GM18511 (cell line): ENCODE measurements around the gene CXorf65.
A peak's percentile ranks its signal among the peaks of the same experiment; 100 is the strongest.

ENCODE experiments used
- ATAC-seq: cut with Tn5 transposase; IDR thresholded peaks from one replicate; pipeline ENCODE4 v1.9.1; 2021; ENCODE audit warnings: mild to moderate bottlenecking, moderate library complexity; ENCODE audit not compliant: unreplicated experiment

The CXorf65 gene

DNA sequence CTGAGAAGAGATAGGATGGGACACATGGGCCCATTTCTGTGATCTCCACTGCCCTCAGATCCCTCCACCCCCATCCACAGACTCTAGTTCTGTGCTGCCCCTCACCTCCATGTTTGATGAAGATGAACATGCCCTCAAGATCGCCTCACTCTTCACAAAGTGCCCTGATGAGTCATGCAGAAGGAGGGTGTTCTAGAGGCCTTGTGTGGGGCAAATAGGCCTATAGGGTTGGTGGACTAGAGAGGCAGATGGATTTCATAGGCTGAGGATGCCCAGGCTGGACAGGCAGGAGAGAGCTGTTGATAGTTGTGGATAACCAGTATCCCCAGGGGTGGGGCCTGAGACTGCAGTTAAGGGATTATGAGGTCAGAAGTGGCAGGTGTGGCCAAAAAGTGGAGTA lies at the start of gene CXorf65:
Gene CXorf65 (minus strand): TSS at position 314 of the 400 bp plus-strand sequence. CDS start 184 bp downstream, at position 130.
- no peak for ATAC-seq

DNA sequence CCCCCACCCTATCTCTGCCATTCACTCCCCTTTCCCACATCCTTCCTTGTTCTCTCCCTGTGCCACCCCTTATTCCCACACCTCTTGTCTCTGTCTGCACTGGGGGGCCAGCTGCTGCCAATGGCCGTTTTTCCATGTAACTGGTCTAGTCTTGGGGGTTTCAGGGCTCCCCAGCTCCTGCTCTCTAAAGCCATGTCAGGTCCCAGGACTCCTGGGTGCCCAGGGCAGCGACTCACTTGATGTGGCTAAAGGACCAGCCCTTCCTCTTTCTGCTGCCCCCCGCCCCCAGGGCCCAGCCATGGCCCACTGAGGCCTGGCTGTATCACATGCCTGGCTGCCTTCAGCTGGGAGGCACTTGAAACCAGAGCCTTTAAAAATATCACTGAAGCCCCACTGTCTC lies 48.1 kb upstream of the CXorf65 start:
- no peak for ATAC-seq

DNA sequence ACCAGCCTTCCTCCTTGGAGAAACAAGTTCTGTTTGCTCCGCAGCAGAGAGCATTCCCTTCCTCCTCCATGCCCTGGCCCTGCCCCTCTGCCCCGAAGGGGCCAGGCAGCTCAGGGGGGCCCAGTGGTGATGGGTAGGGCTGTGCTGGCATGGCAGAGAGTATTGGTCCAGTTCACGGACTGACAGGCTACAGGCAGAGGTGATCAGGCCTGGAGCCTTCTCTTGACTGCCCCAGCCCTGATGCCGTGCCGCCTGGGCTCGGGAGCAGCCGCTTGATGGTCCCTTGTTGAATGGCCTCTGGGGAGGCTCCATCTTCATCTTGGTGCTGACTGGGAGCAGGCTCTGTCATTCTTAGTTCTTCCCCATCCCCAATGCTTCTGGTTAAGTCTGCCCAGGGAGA lies 47.7 kb upstream of the CXorf65 start:
- ATAC-seq: no peak

- no peak for ATAC-seq
Measured at GRCh38 chrX:71151366-71151765, 44.8 kb upstream of the CXorf65 start.

- no peak for ATAC-seq
Measured at GRCh38 chrX:71148278-71148663, 41.7 kb upstream of the CXorf65 start.

- ATAC-seq: no peak
Measured at GRCh38 chrX:71147496-71148277, 41.1 kb upstream of the CXorf65 start.

DNA sequence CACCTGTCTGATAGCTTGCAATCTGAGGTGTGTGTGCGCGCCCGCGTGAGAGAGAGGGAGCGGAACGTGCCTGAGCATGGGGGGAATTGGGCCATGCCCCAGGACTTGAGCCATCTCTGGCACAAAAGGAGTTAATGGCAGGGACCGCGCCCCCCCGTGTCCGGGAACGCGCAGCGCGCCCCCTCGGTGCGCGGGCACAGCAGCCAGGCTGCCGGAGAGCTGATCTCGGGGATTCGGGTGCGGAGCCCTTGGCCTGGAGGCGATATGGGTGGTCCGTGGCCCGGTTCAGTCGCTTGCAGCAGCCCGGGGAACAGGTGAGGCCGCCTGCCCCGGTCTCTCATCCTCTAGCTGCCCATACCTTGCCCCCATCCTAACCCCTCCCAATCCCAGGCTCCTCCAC lies 38.1 kb upstream of the CXorf65 start, which contains the start of gene NLGN3:
Gene NLGN3 (plus strand): TSS at position 191 of the 400 bp plus-strand sequence. CDS start 2,909 bp downstream, outside the sequence.
- no peak for ATAC-seq

GRCh38 chrX:71143508-71143907 lies 37.0 kb upstream of the CXorf65 start:
- ATAC-seq: no peak

GRCh38 chrX:71140440-71140839 lies 33.9 kb upstream of the CXorf65 start:
- ATAC-seq: no peak

DNA sequence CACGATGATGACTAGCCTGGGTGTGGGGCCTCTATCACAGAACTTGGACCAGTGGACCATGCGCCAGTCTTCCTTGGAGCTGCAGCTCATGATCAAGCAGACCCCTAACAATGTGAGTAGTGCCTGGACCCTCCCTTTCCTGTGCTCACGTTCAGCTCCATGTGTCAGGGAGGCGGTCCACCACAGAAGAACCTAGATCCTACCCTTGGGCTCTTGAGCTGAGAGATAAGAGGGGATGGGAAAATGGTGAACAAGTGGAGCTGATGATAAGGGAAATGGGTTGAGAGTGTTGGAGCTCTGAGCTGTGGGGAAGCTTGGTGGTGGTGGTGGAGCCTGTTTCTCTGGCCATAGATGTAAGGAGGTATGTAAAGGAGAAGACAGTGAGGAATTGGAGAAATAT lies 25.0 kb upstream of the CXorf65 start:
- ATAC-seq: no peak

DNA sequence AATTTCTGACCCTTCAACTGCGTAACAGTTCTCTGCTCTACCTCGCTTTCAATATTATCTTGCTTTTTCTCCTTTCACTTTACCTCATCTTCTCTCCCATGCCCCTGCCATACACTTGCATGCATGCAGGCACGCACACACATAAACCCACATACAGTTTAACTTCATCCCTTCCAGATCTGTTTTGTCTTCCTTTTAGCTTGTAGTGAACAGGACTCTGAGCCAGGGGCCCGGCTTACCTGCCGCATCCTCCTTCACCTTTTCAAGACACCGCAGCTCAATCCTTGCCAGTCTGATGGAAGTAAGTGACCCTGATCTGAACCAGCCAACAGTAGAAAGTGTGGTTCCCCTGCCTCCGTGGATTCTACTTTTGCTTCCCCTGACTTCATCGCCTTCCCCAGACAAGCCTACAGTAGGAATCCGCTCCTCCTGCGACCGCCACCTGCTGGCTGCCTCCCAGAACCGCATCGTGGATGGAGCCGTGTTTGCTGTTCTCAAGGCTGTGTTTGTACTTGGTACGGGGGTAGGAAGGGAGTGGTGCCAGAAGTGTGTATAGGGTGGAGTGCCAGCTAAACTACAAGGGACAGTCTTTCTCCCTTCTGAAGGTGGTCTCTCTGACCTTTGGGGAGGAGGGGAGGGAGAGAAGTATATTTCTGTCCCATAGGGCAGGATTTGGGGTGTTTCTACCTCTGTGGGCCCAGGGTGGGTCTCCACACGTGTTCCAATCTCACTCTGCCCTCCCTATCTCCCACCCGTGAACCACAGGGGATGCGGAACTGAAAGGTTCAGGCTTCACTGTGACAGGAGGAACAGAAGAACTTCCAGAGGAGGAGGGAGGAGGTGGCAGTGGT lies 22.6 kb upstream of the CXorf65 start:
- ATAC-seq: peak; percentile 90

GRCh38 chrX:71128166-71128833 lies 21.8 kb upstream of the CXorf65 start:
- no peak for ATAC-seq

DNA sequence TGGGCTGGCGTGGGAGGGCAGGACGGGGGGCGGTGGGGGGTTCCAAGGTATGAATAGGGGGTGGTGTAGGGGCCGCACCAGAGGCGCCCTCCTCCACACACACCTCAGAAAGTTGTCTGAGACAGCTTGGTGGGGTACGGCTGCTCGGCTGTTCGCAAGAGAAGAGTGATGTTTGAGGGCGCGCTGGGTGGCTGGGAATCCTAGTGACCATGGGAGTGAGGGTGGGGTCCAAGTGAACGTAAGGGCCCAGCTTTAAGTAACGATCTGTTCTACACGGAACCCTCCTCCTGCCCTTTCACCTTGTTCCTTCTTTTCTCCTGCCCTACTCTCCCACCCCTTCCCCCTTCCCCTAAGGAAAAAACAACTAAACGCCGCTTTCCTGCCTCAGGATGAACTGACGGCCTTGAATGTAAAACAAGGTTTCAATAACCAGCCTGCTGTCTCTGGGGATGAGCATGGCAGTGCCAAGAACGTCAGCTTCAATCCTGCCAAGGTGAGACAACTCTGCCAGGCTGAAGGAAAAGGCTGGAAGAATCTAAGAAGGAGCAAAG lies 12.5 kb upstream of the CXorf65 start:
- ATAC-seq: peak; percentile 20

DNA sequence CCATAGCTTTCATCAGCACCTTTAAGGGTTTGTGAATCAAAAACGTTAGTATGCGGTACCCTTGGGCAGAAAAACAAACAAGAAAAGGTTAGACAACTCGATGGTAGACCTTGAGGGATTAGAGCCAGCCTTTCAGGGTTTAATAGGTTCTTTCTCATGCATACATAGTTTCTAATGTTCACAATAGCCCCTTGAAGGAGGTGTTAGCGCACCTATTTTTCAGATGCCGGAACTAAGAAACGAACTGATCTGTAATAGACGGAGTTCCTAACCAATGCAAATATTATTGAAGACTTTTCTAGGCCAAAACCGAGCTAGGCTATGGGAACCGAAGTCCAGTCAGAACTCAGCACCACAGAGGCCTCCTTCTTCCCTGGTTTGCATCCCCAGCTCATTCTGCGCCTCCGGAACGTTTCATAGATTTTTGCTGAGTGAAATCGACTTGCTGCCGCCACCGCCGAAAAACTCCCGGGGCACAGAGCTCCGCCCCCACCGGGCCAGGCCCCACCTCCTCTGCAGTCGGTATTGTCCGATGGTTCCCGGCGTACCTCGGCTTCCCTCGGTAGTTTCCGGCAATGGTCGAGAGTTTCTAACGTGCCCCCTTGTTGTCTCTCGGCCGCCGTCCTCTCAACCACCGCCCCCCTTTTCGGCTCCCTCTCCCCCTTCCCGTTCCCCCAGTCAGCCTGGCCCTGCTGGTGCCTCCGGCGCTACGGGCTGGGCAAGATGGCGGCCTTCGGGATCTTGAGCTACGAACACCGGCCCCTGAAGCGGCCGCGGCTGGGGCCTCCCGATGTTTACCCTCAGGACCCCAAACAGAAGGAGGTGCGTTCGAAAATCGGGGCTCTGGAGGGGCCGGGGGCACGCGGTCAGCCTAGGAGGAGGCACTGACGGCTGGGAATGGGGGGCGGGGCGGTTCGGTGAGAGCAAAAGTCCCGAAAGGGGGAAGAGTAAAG lies 11.8 kb upstream of the CXorf65 start, which contains the start of gene MED12:
Gene MED12 (plus strand): TSS at position 565 of the 953 bp plus-strand sequence. CDS start 159 bp downstream, at position 724.
- ATAC-seq: peak; percentile 93

DNA sequence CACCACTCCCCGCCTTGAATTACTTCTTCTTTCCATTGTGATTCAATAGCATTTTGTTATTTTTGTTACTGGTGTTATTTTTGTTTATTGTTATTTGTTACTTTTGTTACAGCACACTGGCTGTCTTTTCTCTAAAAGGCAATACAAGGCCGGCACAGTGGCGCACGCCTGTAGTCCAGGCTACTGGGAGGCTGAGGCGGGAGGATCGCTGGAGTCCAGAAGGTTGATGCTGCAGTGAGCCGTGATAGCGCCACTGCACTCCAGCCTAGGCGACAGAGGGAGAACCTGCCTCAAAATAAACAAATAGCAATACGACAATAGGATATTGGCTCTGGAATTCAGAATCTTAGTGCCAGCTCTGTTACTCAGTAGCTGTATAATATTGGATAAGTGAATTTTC lies 10.8 kb upstream of the CXorf65 start:
- no peak for ATAC-seq

DNA sequence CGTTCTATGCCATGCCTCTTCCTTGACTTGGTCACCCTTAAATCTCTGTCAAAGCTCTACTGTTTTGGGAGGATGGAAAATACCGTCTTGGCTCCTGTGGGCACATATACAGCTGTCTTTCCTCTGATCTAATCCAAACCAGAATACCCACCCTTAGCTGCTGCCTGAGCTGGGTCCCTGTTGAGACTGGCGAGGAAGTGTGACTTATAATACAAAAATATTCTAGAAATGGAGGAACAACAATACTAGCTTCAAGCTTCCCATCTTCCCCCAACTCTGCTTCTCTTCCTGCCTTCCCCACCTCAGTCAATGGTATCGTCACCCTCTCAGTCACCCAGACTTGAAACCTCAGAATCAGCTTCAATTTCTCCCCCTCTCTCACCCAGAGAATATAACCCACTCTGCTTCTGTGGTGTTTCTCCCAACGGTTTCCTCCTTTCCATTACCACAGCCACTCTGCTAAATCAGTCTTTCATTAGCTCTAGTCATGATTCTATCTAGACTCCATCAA lies 5.4 kb upstream of the CXorf65 start:
- peak; percentile 34 for ATAC-seq

DNA sequence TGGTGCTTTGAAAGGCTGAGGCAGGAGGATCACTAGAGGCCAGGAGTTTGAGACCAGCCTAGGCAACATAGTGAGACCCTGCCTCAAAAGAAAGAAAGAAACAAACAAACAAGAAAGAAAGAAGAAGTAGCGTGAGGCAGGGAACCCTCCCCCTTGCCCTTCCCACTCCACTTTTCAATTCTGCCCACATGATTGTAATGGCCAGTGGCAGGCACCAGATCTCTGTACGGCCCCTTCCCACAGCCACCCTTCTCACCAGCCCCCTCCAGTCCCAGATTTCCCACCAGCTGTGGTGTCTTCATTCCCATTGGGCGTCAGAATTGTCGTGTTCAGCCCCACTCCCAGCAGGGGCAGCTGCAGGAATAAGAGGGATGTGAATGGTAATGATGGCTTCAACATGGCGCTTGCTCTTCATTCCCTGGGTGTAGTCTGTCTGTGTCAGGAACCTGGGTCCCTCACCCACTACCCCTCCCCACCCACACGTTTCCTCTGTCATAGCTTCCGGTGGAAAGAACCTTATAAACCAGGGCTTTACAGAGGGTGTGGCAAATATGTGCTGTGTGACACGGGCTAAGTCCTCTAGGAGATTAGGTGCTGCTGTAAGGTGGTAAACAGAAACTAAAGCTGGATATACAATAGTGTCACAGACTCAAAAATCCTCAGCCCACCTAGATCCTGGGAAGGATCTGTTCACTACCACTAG lies 4.8 kb upstream of the CXorf65 start, which contains the start of gene IL2RG:
Gene IL2RG (minus strand): TSS at position 437 of the 703 bp plus-strand sequence. CDS start 38 bp downstream, at position 399.
- ATAC-seq: peak; percentile 87

GRCh38 chrX:71109051-71109450 lies 2.5 kb upstream of the CXorf65 start:
- no peak for ATAC-seq
